Brain microvascular endothelial cell (primary cell): ENCODE results near the gene FOS.

Experiments used
- DNase-seq: peaks from one replicate; pipeline ENCODE4 v3.0.0-alpha.2; 2020
- H3K27ac ChIP-seq: fragments of 250-450 bp; sonication (Bioruptor Pico); 2 replicates; pipeline ENCODE4 v1.5.1; 2020; ENCODE audit warnings: mild to moderate bottlenecking, moderate library complexity
- H3K27me3 ChIP-seq: fragments of 250-450 bp; sonication (Bioruptor Pico); replicated peaks from 2 replicates; pipeline ENCODE4 v1.5.1; 2020; ENCODE audit warnings: mild to moderate bottlenecking
- H3K36me3 ChIP-seq: fragments of 250-450 bp; sonication (Bioruptor Pico); replicated peaks from 2 replicates; pipeline ENCODE4 v1.5.1; 2020; ENCODE audit warnings: mild to moderate bottlenecking
- H3K4me3 ChIP-seq: 2 replicates; pipeline ENCODE4 v1.5.1; 2011; ENCODE audit warnings: low read depth, mild to moderate bottlenecking, control low read depth, low read length, moderate library complexity
- CTCF ChIP-seq: IDR thresholded peaks from 2 replicates; pipeline ENCODE4 v1.5.1; 2011; ENCODE audit warnings: low read depth, mild to moderate bottlenecking, moderate library complexity, low read length, control low read depth, inconsistent platforms; ENCODE audit errors: missing control alignments
- in situ Hi-C: cut with HindIII; loops from 2 replicates; pipeline ENCODE4 v1.10.0; 2017; ENCODE audit warnings: low sequenced_read_pairs, low pct_ligation_motif_present

FOS gene

DNA sequence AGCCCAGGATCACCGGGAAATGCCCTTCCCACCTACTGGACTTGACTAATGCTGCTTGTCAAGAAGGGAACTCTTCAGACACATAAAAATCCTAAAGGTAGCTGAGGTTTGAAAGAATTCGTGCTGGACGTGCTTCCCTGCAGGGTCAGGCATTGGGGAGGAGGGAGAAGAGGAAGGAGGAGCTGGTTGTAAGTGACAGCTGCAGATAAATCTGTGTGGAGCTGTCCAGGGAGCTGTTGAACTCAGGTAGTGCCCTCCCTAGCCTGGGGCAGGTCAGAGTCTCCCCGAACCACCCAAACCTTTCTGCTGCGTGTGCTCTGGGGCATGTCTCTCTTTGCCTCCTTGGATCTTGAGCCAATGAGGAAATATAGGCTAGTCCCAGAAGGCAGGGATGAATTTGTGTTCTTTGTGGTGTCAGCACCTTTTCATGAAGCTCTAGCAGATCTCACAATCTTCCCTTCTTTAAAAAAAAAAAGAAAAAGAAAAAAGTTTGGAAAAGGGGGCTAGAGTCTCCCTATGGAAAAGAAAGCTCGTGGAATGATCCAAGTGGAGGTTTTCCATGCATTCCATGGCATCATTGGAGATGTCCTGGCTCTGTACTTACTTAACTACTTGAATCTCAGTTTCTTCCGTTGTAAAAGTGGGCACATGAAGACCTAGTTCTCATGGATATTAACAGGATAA is 23.6 kb upstream of the FOS start:
- no peaks in the 10 kb centered on the region for H3K36me3 ChIP-seq
- no peaks in the 10 kb centered on the region for H3K27me3 ChIP-seq
- no peak overlapping the region for H3K27ac ChIP-seq
- H3K4me3 ChIP-seq = no peak overlapping the region
- no peak for TF ChIP-seq CTCF
- in situ Hi-C loops = no loop called here
- no peak for DNase-seq

DNA sequence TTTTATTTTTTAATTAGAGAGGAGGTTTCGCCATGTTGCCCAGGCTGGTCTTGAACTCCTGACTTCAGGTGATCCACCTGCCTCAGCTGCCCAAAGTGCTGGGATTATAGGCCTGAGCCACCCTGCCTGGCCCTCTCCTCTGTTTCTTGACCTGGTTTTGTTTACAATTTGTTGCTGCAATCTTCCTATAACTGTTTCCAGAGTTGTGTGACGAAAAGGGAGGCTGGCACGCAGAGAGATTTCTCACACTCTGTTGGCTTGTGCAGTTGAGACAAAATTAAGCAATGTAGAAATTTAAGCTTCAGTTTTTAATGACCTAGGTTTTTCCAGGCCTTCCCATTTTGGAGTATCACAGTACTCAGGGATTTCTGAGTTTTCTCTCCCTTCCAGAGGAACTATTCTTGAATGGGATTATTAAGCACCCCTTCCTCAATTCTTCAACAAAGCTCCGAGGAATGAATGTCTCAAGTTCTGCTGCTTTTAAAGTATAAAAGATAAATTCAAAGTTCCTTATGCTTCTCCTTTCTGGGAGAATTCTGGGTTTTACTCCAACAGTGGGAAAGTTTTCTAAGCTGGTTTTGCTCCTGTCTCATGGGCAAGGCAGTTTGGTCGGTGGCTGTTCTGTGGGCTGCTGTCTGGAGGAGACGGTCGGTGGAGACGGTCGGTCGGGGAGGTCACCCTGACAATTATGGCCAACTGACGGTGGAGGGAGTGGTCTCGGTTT is 20.4 kb upstream of the FOS start:
- H3K27ac ChIP-seq = peak overlapping the region; percentile 98
- no peak for TF ChIP-seq CTCF
- no peaks in the 10 kb centered on the region for H3K27me3 ChIP-seq
- in situ Hi-C loops = no loop called here
- H3K4me3 ChIP-seq = peak overlapping the region; percentile 55
- no peaks in the 10 kb centered on the region for H3K36me3 ChIP-seq
- DNase-seq = no peak

GRCh38 chr14:75258803-75259509 is 19.7 kb upstream of the FOS start:
- in situ Hi-C loops = no loop called here
- no peaks in the 10 kb centered on the region for H3K36me3 ChIP-seq
- peak; percentile 100 for DNase-seq

GRCh38 chr14:75259510-75259855 is 19.1 kb upstream of the FOS start:
- peak; percentile 73 for DNase-seq
- TF ChIP-seq CTCF = peak; percentile 60
- in situ Hi-C loops = no loop called here
- Histone ChIP-seq H3K27me3 (no peaks in the 10 kb centered on the region), H3K27ac (peak overlapping the region; percentile 98), H3K36me3 (no peaks in the 10 kb centered on the region), H3K4me3 (peak overlapping the region; percentile 67)

More at GRCh38 chr14:75258803-75259509, 19.7 kb upstream of the FOS start:
- Histone ChIP-seq H3K27ac (peak overlapping the region; percentile 98), H3K27me3 (no peaks in the 10 kb centered on the region), H3K4me3 (peak overlapping the region; percentile 67)
- TF ChIP-seq CTCF = peak; percentile 4

DNA sequence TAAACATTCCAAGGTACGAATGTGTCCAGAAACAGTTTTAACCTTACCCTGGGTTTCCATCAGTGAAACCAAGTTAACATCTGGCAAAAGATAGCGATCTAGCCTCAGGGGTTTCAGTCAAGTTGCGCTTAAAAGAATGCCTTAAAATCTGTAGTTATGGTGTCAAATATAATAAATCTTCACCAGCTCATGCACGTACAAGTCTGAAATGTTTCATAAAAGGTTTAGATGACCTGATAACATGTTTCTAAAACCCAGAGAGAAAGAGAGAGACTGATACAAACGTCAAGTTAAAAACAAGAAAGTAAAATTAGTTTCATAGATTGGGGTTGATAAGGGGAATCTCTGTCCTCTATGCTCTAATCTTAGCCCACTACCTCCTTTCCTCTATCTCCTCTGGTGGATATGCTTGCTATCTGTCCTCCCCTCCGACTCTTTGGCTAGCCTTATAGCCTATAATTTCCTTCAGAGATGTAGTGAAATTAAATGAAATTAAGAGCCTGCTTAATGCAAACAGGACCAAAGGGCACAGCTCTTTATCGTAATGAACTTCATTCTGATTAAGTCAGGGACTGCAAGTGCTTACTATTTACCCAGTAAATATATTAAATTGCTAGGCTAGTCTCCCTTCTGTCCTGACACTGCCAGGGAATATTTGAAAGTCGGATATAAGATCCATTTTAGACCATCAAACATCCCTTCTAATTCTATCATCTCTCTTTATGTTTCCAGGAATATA is 18.4 kb upstream of the FOS start:
- TF ChIP-seq CTCF = no peak
- peak overlapping the region; percentile 98 for H3K27ac ChIP-seq
- in situ Hi-C loops = no loop called here
- H3K4me3 ChIP-seq = no peak overlapping the region
- no peak for DNase-seq
- no peaks in the 10 kb centered on the region for H3K36me3 ChIP-seq
- H3K27me3 ChIP-seq = no peaks in the 10 kb centered on the region
